Mesothelial cell of epicardium (in vitro differentiated cells): ENCODE data around the gene TRABD2A. TPM values are rescaled to one million over a fixed set of nuclear protein-coding genes. Genes with fewer than 3 reads are reported as not detected.

Experiments used
- DNase-seq, 2 experiments: peaks; one replicate each; pipeline ENCODE4 v3.0.0; 2021; ENCODE audit warnings: low spot score in 2 of 2; ENCODE audit not compliant: unreplicated experiment in 2 of 2
- H3K27ac Mint-ChIP-seq: 2 replicates; pipeline ENCODE4 v1.8.0; 2021; ENCODE audit warnings: mixed read lengths
- H3K27me3 Mint-ChIP-seq: 2 replicates; pipeline ENCODE4 v1.8.0; 2021; ENCODE audit warnings: low read depth, mixed read lengths
- H3K36me3 Mint-ChIP-seq: 2 replicates; pipeline ENCODE4 v1.8.0; 2021; ENCODE audit warnings: mixed read lengths
- H3K4me1 Mint-ChIP-seq: 2 replicates; pipeline ENCODE4 v1.8.0; 2021; ENCODE audit warnings: mixed read lengths
- H3K4me3 Mint-ChIP-seq: 2 replicates; pipeline ENCODE4 v1.8.0; 2021; ENCODE audit warnings: mild to moderate bottlenecking, moderate library complexity, mixed read lengths
- H3K9me3 Mint-ChIP-seq: 2 replicates; pipeline ENCODE4 v1.8.0; 2021; ENCODE audit warnings: mixed read lengths
- CTCF ChIP-seq: fragments of 200-600 bp; sonication (generic); IDR thresholded peaks from one replicate; pipeline ENCODE4 v1.5.0; 2021; ENCODE audit warnings: antibody characterized with exemption; ENCODE audit not compliant: unreplicated experiment
- total RNA-seq: library from RNA; stranded (reverse); gene quantifications from 3 replicates; pipeline ENCODE4 v1.2.1, GENCODE V29; 2021

Gene TRABD2A
- total RNA-seq, 1 donor from 2014 or later = 0.45 TPM

GRCh38 chr2:84856787-84857186 lies 24.1 kb downstream of the TRABD2A start:
- no peak for DNase-seq
- H3K4me1 Mint-ChIP-seq = no peaks in the 10 kb centered on the region
- TF ChIP-seq CTCF = no peak
- no peaks in the 10 kb centered on the region for H3K36me3 Mint-ChIP-seq
- no peak overlapping the region for H3K4me3 Mint-ChIP-seq
- H3K27me3 Mint-ChIP-seq = peaks cover 63% of the 10 kb centered on the region
- no peak overlapping the region for H3K27ac Mint-ChIP-seq
- peaks cover 4% of the 10 kb centered on the region for H3K9me3 Mint-ChIP-seq

DNA sequence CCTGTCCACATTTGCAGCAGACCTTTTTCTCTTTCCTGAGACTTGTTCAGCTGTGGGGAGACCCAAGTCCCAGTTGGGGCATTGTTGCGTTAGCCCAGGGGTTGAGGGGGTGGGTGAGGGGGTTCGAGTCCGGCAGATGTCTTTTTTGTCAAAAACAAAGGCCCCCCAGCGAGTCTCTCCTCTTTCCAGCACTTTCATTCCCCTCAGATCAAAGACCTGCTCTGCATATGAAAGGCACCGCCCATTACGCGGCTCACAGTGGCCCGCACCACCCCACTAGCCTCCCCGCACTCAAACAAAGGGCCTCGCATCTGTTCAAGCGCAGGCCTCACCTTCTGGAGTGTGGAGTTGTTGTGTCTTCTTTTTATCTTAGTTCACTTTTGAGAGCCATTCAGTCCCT lies 25.2 kb downstream of the TRABD2A start:
- no peak for TF ChIP-seq CTCF
- Mint-ChIP-seq H3K4me1 (no peaks in the 10 kb centered on the region), H3K9me3 (peaks cover 4% of the 10 kb centered on the region), H3K27ac (no peak overlapping the region), H3K36me3 (no peaks in the 10 kb centered on the region), H3K4me3 (no peak overlapping the region), H3K27me3 (peaks cover 61% of the 10 kb centered on the region)
- DNase-seq = no peak

DNA sequence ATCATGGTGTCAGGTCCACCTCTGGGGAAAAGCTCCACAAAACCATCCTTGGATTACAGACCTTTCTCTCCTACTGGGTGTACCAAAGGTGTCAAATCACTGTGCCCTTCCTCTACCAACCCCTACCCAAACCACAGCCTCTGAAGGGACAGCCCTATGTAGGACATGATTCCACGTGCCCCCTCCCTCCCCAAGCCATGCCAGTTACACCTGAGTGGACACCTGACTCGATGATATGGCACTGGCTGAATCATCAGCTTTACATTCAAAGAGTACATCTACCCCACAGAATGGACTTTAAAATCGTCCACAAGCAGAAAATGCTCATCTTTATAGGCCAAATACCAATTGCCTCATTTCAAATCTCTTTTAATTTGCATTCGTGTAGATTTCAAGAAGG lies 26.0 kb downstream of the TRABD2A start:
- Mint-ChIP-seq H3K9me3 (peaks cover 4% of the 10 kb centered on the region), H3K27ac (no peak overlapping the region), H3K36me3 (no peaks in the 10 kb centered on the region), H3K4me3 (no peak overlapping the region), H3K4me1 (no peaks in the 10 kb centered on the region), H3K27me3 (peaks cover 57% of the 10 kb centered on the region)
- no peak for TF ChIP-seq CTCF
- DNase-seq = no peak

DNA sequence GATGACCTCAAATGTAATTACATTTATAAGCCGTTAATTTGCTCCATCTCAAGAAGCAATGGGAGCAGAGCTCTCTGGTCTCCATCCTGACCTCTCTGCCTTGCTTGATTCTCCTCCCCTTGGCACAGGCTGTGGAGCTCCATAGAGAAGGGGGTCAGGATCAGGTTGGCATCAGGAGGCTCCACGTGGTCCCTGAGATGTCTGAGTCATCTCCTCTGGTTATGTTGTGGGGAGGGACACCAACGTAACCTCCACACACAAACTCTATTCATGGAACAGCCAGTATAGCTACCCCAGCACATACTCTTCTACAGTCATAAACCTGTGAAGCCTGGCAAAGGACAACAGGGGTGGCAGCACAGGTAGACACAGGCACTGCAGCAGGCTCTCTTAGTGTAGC lies 29.0 kb downstream of the TRABD2A start:
- Mint-ChIP-seq H3K27me3 (peaks cover 51% of the 10 kb centered on the region), H3K4me3 (no peak overlapping the region), H3K27ac (no peak overlapping the region), H3K9me3 (peaks cover 4% of the 10 kb centered on the region), H3K4me1 (no peaks in the 10 kb centered on the region), H3K36me3 (no peaks in the 10 kb centered on the region)
- TF ChIP-seq CTCF = no peak
- no peak for DNase-seq

GRCh38 chr2:84850471-84850870 lies 30.4 kb downstream of the TRABD2A start:
- no peak for DNase-seq
- Mint-ChIP-seq H3K9me3 (peaks cover 4% of the 10 kb centered on the region), H3K27me3 (peaks cover 37% of the 10 kb centered on the region), H3K4me3 (no peak overlapping the region), H3K36me3 (no peaks in the 10 kb centered on the region), H3K4me1 (no peaks in the 10 kb centered on the region), H3K27ac (no peak overlapping the region)
- TF ChIP-seq CTCF = no peak
